K562 (cell line): ENCODE results near the gene PIP4K2C. TPM values are rescaled to one million over a fixed set of nuclear protein-coding genes. Genes with fewer than 3 reads are reported as not detected.
A peak's percentile ranks its signal among the peaks of the same experiment; 100 is the strongest.

Experiments
- ADNP ChIP-seq: fragments of 200-800 bp; sonication (Bioruptor generic); IDR thresholded peaks from 2 replicates; pipeline ENCODE4 v1.6.1; 2016; ENCODE audit warnings: missing genetic modification characterization, missing compliant biosample characterization
- ARID1B ChIP-seq: fragments of 450-650 bp; IDR thresholded peaks from 2 replicates; pipeline ENCODE4 v1.6.1; 2016; ENCODE audit warnings: antibody characterized with exemption, mild to moderate bottlenecking, inconsistent platforms
- CBFA2T2 ChIP-seq: fragments of 450-650 bp; conservative IDR thresholded peaks from 2 replicates; pipeline ENCODE4 v1.6.1; 2017; ENCODE audit warnings: mild to moderate bottlenecking
- CBFA2T3 ChIP-seq: fragments of 450-650 bp; IDR thresholded peaks from 2 replicates; pipeline ENCODE4 v1.6.1; 2017
- CBFB ChIP-seq: sonication (generic); formaldehyde crosslinking; IDR thresholded peaks from 2 replicates; pipeline ENCODE4 v1.4.0; 2020; ENCODE audit warnings: mild to moderate bottlenecking, missing genetic modification reagents
- CXXC5 ChIP-seq: fragments of 250-450 bp; sonication (Bioruptor Pico); IDR thresholded peaks from 2 replicates; pipeline ENCODE4 v1.8.0; 2022; ENCODE audit warnings: inconsistent platforms, mild to moderate bottlenecking, moderate library complexity
- DACH1 ChIP-seq: fragments of 450-650 bp; IDR thresholded peaks from 2 replicates; pipeline ENCODE4 v1.6.1; 2018; ENCODE audit not compliant: partially characterized antibody
- EP300 ChIP-seq: IDR thresholded peaks from 2 replicates; pipeline ENCODE4 v1.6.1; 2012; ENCODE audit warnings: low read length, improper control_type of control experiment
- GTF2E2 ChIP-seq: fragments of 200-800 bp; sonication (Bioruptor generic); IDR thresholded peaks from 2 replicates; pipeline ENCODE4 v1.6.1; 2016; ENCODE audit warnings: missing genetic modification characterization, missing compliant biosample characterization
- L3MBTL2 ChIP-seq: fragments of 450-650 bp; IDR thresholded peaks from 2 replicates; pipeline ENCODE4 v1.6.1; 2016; ENCODE audit warnings: mild to moderate bottlenecking, moderate library complexity
- MAZ ChIP-seq, 2 experiments: fragments of 450-650 bp in 1 of 2; sonication (generic) in 1 of 2; formaldehyde crosslinking; IDR thresholded peaks in 1 of 2; conservative IDR thresholded peaks in 1 of 2; 2 replicates each; pipeline versions ENCODE4 v1.4.0 to v1.5.0; 2020; ENCODE audit warnings: mild to moderate bottlenecking in 1 of 2, missing genetic modification reagents in 1 of 2
- PRMT5 ChIP-seq: sonication (generic); formaldehyde crosslinking; IDR thresholded peaks from 2 replicates; pipeline ENCODE4 v1.5.0; 2020; ENCODE audit warnings: missing genetic modification reagents
- PRPF4 ChIP-seq: fragments of 200-400 bp; formaldehyde crosslinking; IDR thresholded peaks from one replicate; pipeline ENCODE4 v1.6.1; 2017; ENCODE audit warnings: low read length, low read depth, mild to moderate bottlenecking; ENCODE audit not compliant: insufficient read depth, poor library complexity, severe bottlenecking
- SAFB ChIP-seq: fragments of 200-400 bp; formaldehyde crosslinking; IDR thresholded peaks from 2 replicates; pipeline ENCODE4 v1.6.1; 2017; ENCODE audit warnings: low read depth, low read length, borderline replicate concordance
- SMAD1 ChIP-seq: fragments of 150-350 bp; IDR thresholded peaks from 2 replicates; pipeline ENCODE4 v1.6.1; 2014; ENCODE audit warnings: low read length, low read depth; ENCODE audit not compliant: partially characterized antibody
- SOX6 ChIP-seq: fragments of 450-650 bp; IDR thresholded peaks from 2 replicates; pipeline ENCODE4 v1.6.1; 2014; ENCODE audit warnings: mild to moderate bottlenecking
- SPI1 ChIP-seq: IDR thresholded peaks from 2 replicates; pipeline ENCODE4 v1.6.1; 2011; ENCODE audit warnings: low read depth, low read length, control low read depth, borderline replicate concordance
- TCF7 ChIP-seq: sonication (generic); IDR thresholded peaks from 2 replicates; pipeline ENCODE4 v1.6.1; 2016; ENCODE audit warnings: antibody characterized with exemption, borderline replicate concordance
- ZBTB7A ChIP-seq: IDR thresholded peaks from 2 replicates; pipeline ENCODE4 v1.6.1; 2011; ENCODE audit warnings: low read depth, mild to moderate bottlenecking, low read length, moderate library complexity, borderline replicate concordance; ENCODE audit not compliant: control insufficient read depth
- ZKSCAN1 ChIP-seq: fragments of 150-350 bp; IDR thresholded peaks from 2 replicates; pipeline ENCODE4 v1.6.1; 2016; ENCODE audit warnings: low read depth, low read length
- ZNF121 ChIP-seq: sonication (generic); formaldehyde crosslinking; conservative IDR thresholded peaks from 2 replicates; pipeline ENCODE4 v1.8.0; 2022; ENCODE audit warnings: missing genetic modification reagents
- ZNF263 ChIP-seq: sonication (generic); formaldehyde crosslinking; IDR thresholded peaks from 2 replicates; pipeline ENCODE4 v1.8.0; 2022; ENCODE audit warnings: mild to moderate bottlenecking, missing genetic modification reagents, borderline replicate concordance
- ZNF445 ChIP-seq: fragments of 250-450 bp; sonication (Bioruptor Pico); IDR thresholded peaks from 2 replicates; pipeline ENCODE4 v1.4.0; 2020; ENCODE audit warnings: low read depth, mild to moderate bottlenecking, moderate library complexity
- ZNF586 ChIP-seq: fragments of 450-650 bp; formaldehyde crosslinking; conservative IDR thresholded peaks from 2 replicates; pipeline ENCODE4 v1.4.0; 2020; ENCODE audit warnings: mild to moderate bottlenecking, moderate library complexity
- ZSCAN29 ChIP-seq: fragments of 450-650 bp; IDR thresholded peaks from 2 replicates; pipeline ENCODE4 v1.6.1; 2017
- polyA plus RNA-seq, 8 experiments: library from polyadenylated mRNA; depleted of rRNA in 4 of 8; stranded (reverse) in 5 of 8; unstranded in 3 of 8; fragments of >200 nt; fragmentation: Nextera tagmentation in 2 of 8; fragmentation: Illumina TruSeq in 1 of 8; extraction: Ambion mirVana in 2 of 8; extraction: Trizol in 1 of 8; gene quantifications; 2 replicates each; pipeline versions ENCODE4 v1.2.1 to v1.2.3, GENCODE V29; 2011 to 2014; ENCODE audit warnings: inconsistent platforms in 1 of 8, missing spikeins in 1 of 8
- total RNA-seq, 7 experiments: library from RNA; depleted of rRNA in 6 of 7; stranded (reverse); fragments of >200 nt in 6 of 7; fragmentation: Illumina TruSeq in 2 of 7; extraction: Trizol in 2 of 7; gene quantifications; 2 replicates each; pipeline versions ENCODE4 v1.2.1 to v1.2.3, GENCODE V29; 2011 to 2021; ENCODE audit warnings: low replicate concordance in 1 of 7
- TF ChIP-seq, protein P1 (sequence below): fragments of 250-450 bp; sonication (Bioruptor Pico); IDR thresholded peaks from 2 replicates; pipeline ENCODE4 v1.9.0; 2021; ENCODE audit warnings: mild to moderate bottlenecking, inconsistent platforms
- TF ChIP-seq, protein P2 (sequence below): sonication (generic); formaldehyde crosslinking; IDR thresholded peaks from 2 replicates; pipeline ENCODE4 v1.4.0; 2020; ENCODE audit warnings: mild to moderate bottlenecking, missing genetic modification reagents
- TF ChIP-seq, protein P3 (sequence below): fragments of 250-450 bp; sonication (Bioruptor Pico); IDR thresholded peaks from 2 replicates; pipeline ENCODE4 v1.8.0; 2022; ENCODE audit warnings: inconsistent platforms, mild to moderate bottlenecking, moderate library complexity, borderline replicate concordance

Gene PIP4K2C
- total and polyA plus RNA-seq, 9 of the 15 experiments (the other 6 are each of a cell fraction or from before 2014, with no cell fraction given): 9.0 to 41.4 (median 18.3) TPM

DNA sequence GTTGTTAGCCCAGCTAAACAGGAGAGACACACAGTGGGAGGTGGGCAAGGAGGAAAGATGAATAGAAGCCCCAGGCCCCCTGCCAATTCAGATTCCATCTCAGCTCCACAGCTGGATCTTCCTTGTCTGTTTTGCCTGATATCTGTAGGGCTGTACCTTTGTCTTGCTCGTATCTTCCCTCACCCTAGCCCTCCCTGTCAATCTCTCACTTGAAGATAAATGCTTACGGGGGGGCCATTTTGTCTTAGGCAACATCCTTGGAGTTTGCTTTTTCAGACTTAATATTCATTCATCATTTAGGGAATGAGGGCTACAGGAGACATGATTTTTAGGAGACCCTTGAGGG, 38.7 kb upstream of the PIP4K2C start (continued):
- TF ChIP-seq, protein P1, sequence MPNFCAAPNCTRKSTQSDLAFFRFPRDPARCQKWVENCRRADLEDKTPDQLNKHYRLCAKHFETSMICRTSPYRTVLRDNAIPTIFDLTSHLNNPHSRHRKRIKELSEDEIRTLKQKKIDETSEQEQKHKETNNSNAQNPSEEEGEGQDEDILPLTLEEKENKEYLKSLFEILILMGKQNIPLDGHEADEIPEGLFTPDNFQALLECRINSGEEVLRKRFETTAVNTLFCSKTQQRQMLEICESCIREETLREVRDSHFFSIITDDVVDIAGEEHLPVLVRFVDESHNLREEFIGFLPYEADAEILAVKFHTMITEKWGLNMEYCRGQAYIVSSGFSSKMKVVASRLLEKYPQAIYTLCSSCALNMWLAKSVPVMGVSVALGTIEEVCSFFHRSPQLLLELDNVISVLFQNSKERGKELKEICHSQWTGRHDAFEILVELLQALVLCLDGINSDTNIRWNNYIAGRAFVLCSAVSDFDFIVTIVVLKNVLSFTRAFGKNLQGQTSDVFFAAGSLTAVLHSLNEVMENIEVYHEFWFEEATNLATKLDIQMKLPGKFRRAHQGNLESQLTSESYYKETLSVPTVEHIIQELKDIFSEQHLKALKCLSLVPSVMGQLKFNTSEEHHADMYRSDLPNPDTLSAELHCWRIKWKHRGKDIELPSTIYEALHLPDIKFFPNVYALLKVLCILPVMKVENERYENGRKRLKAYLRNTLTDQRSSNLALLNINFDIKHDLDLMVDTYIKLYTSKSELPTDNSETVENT (CRISPR knock-in tag): no peak
- TF ChIP-seq GTF2E2: no peak
- TF ChIP-seq, protein P2, sequence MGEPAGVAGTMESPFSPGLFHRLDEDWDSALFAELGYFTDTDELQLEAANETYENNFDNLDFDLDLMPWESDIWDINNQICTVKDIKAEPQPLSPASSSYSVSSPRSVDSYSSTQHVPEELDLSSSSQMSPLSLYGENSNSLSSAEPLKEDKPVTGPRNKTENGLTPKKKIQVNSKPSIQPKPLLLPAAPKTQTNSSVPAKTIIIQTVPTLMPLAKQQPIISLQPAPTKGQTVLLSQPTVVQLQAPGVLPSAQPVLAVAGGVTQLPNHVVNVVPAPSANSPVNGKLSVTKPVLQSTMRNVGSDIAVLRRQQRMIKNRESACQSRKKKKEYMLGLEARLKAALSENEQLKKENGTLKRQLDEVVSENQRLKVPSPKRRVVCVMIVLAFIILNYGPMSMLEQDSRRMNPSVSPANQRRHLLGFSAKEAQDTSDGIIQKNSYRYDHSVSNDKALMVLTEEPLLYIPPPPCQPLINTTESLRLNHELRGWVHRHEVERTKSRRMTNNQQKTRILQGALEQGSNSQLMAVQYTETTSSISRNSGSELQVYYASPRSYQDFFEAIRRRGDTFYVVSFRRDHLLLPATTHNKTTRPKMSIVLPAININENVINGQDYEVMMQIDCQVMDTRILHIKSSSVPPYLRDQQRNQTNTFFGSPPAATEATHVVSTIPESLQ: no peak
- TF ChIP-seq PRMT5 (CRISPR knock-in tag): no peak
- peak; percentile 57 for TF ChIP-seq CXXC5 (CRISPR knock-in tag)
- peak; percentile 33 for TF ChIP-seq DACH1
- no peak for TF ChIP-seq ZNF586 (CRISPR knock-in tag)
- peak; percentile 95 for TF ChIP-seq CBFA2T2
- TF ChIP-seq ZNF121 (CRISPR knock-in tag): no peak
- TF ChIP-seq ZNF263 (CRISPR knock-in tag): peak; percentile 24; the same call in 1 of the 2 replicates
- TF ChIP-seq ADNP (tag): no peak
- TF ChIP-seq L3MBTL2: no peak
- TF ChIP-seq SOX6: peak; percentile 98
- TF ChIP-seq ZNF445 (CRISPR knock-in tag): no peak
- TF ChIP-seq EP300: peak; percentile 93
- no peak for TF ChIP-seq SAFB
- peak; percentile 62 to 71; a peak in 2 of 4 replicates for TF ChIP-seq MAZ (CRISPR knock-in tag; conservative IDR thresholded peaks at IDR 0.05 in 1 of 2, IDR thresholded peaks at IDR 0.05 in 1 of 2)
- no peak for TF ChIP-seq PRPF4
- no peak for TF ChIP-seq CBFB (CRISPR knock-in tag)
- TF ChIP-seq, protein P3, sequence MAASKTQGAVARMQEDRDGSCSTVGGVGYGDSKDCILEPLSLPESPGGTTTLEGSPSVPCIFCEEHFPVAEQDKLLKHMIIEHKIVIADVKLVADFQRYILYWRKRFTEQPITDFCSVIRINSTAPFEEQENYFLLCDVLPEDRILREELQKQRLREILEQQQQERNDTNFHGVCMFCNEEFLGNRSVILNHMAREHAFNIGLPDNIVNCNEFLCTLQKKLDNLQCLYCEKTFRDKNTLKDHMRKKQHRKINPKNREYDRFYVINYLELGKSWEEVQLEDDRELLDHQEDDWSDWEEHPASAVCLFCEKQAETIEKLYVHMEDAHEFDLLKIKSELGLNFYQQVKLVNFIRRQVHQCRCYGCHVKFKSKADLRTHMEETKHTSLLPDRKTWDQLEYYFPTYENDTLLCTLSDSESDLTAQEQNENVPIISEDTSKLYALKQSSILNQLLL (CRISPR knock-in tag): no peak
- TF ChIP-seq TCF7: no peak
- TF ChIP-seq ZBTB7A: peak; percentile 88
- TF ChIP-seq ZKSCAN1: no peak
- no peak for TF ChIP-seq SPI1
- TF ChIP-seq CBFA2T3: peak; percentile 97
- TF ChIP-seq ZSCAN29: no peak
- TF ChIP-seq ARID1B: peak; percentile 97
- peak; percentile 51 for TF ChIP-seq SMAD1
